Anterior cingulate cortex (tissue), 58 donors: Measurements from ENCODE around the gene SERGEF.

Experiments
- DNase-seq, 58 donors: peaks; one replicate each; lab custom pipeline; 2025; lab: John Stamatoyannopoulos, UW

Gene SERGEF

DNA sequence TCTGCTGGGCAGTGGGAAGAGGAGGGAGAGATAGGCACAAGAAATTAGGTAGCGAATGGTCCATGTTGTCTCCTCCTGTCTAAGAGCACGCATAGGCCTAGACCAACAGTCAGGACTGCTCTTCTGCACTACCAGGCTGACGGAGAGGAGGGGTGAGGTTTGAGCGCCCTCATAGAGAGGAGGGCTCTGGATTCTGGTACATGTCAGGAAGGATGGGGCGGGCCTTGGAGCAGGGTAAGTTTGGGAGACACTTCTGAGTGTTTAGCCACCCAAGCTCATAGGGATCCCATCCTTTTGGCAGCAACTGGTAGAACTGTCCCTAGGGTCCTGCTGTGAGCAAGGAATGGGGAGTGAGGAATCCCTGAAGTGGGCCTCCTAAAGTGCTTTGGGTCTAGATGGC, 217.9 kb downstream of the SERGEF start:
- no peak for DNase-seq

DNA sequence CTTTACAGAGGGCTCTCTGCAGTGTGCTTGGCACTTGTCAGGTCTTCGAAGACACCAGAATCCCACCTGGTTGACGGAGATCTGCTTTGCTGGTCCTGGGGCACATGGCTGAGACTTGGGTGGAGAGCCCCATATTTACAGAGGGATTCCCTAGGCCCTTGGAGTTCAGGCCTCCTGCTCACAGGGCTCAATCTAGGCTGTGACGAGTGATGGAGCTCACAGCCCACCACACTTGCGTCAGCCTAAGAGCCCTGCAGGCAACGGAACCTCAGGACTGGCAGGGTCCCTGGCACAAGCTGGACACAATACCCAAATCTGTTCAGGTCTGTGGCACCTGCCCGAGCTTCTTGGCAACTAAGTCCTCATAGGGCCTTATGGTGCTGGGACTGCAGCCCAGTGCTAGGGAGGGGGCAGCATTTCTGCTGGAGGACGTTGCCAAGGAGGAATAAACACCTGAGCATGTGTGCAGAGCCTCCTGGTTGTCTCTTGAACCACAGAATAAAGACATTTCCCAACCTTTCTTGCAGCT, 219.1 kb downstream of the SERGEF start:
- DNase-seq: no peak

DNA sequence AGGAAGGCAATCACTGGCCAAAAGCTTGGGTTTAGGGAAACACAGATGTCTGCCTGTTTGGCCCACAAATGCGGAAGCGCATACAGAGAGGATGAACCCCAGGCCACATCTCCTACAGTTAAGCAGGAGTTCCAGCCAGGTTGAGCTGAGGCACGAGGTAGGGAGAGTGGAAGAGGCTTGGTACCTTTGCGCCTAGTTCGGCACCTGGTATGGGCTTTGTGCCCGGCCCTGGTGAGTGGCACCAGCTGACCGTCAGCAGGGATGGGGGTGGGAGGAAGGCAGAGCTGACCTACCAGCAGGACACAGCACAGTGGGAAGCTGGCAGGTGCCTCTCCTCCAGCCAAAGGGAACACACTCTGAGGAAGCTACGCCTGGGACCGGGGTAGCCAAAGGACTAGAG, 220.7 kb downstream of the SERGEF start:
- DNase-seq: peak in 1 of 58 donors; percentile 20

DNA sequence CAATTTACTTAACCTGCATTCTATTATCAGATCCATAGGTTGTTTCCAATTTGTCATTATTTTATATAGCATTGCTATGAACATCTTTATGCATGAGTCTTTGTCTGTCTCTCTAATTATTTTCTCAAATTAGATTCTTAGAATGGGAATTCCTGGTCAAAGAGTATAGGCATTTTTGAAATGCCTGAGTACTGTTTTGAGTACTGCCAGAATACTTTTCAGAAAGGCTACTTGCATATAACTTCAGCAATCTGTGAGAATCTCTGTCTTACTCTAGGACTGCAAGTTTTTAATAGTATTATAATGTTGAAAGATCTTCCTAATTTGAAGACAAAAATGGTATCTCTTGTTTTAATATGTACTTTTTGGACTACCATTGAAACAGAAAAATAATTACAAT, 221.7 kb downstream of the SERGEF start:
- no peak for DNase-seq

GRCh38 chr11:17790453-17790852, 222.4 kb downstream of the SERGEF start:
- no peak for DNase-seq

GRCh38 chr11:17788084-17788483, 224.8 kb downstream of the SERGEF start:
- DNase-seq: no peak

GRCh38 chr11:17786824-17787525, 225.9 kb downstream of the SERGEF start:
- no peak for DNase-seq

GRCh38 chr11:17783878-17784277, 229.0 kb downstream of the SERGEF start:
- DNase-seq: no peak

DNA sequence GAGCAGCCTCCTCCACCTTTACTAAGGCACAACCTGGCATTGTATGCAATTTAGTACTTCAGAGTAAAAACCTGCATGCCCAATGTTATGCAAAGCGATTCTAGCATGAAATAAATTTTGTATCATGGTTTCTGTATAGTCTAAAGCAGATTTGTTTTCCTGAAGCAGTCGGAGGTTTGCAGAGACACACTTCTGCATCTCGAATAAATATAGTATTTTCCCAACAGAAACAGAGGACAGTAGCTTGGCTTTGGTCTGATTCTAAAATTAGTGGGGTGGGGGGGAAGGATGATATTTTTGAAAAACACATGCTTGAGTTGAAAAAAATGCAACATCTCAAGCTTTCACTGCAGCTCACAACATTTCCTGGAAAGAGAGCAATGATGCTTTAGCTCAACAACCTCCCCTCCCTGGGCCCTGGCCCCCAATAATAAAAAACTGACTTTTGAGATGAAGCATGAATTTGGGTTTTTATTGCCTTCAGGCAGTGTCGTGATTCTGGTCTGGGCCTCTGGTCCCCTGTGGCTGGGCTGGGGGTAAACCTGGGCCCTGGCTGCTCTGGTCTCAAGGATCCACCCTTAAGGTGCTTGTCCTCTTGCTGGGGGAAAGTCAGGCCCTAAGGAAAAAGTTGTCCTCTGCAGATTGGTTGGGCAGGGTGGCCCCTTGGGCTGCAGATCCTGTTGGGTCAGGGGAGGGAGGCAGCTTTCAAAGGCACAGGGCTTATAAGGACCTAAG, 230.1 kb downstream of the SERGEF start:
- no peak for DNase-seq

DNA sequence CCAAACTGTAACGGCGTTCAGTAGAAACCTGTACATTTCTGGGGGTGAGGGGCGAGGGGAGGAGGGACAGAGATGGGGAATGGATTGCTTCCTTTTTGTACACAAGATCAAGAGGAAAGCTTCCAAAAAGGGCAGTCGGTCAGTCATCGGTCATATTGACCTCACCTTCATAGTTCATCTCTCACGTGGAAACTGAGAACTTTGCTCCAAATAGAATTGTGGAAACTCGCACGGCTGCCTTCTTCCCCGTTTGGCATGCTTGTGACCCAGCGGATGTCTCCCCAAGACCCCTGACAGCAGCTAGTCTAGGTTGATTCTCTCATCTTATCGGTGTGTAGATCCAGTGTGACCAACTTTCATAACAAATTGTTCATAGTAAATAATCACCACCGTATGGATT, 230.7 kb downstream of the SERGEF start:
- no peak for DNase-seq

DNA sequence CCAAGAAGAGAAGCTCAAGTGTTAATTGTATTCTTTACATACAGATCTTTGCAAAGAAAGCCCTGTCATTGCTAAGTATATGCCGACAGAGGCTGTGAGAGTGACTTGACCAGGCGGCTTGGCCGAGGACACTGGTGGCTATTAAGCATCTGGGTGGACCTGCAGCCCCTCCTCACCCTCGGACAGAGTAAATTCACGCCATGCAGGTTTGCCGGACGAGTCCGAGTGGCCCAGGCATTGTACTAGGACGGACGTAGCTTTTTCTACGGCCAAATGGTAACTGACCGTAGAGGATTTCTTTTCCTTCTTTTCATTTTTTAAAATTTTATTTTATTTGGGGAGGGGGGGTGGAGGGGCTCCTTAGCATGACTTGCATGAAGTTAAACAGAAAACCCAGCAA, 231.2 kb downstream of the SERGEF start:
- no peak for DNase-seq

DNA sequence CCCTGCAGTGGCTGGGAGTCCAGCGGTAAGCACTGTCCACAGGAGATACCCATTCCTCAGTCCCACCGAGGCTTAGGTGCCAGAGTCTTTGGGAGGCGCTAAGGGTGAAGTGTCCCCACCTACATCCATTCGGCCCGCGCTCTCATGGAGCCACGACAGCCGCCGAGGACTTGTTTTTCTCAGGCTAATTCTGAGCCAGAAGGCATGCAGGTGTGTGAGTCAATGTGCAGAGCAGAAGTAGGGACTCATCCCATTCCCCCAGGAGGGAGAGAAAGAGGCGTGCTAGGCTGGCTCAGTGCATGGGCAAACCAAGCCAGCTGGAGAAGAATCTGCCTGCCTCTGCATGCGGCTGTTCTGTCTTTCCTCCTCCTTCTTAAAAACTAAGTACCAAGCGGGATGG, 231.6 kb downstream of the SERGEF start:
- DNase-seq: peak in 26 of 58 donors; percentile 9 to 73 (median 30)

DNA sequence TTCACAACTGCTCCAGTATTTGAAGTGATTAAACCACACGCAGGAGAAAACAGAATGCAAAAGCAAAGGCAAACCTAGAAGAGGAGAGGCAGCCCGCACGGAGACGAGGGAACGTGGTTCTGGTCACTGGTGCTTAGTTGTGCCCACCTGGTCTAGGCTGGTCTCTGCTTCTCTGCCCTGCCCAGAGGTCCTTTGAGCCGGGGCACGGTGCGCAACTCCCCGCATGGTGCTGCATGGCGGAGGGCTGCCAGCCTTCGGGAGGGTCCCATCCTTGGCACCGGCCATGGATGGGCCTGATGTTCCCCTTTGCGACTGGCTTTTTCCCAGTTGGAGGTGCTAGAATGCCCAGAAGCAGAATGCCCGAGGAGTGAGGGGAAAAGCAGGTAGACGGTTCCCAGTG, 232.2 kb downstream of the SERGEF start:
- DNase-seq: no peak

- no peak for DNase-seq
These were observed 232.8 kb downstream of the SERGEF start for GRCh38 chr11:17779861-17780594.

GRCh38 chr11:17778956-17779860, 233.6 kb downstream of the SERGEF start:
- no peak for DNase-seq

DNA sequence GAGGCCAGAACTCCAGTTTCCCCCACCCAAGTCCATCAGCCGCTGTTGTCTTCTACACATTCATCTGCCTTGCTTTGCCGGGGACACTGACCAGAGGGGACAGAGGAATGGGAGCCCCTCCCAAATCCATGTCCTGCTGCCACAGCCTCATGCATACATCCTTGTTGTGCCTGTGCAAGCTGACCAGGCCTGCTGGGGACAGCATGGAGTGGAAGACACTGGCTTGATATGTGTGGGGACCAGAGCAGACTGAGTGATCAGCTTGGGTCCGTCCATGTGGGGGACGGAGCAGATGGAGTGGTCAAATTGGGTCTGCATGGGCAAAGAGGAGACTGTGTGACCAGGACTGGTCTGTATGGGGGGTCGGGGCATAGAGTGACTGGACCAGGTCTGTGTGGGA, 234.5 kb downstream of the SERGEF start:
- DNase-seq: no peak

- no peak for DNase-seq
These were observed 235.1 kb downstream of the SERGEF start for GRCh38 chr11:17777738-17778091.

DNA sequence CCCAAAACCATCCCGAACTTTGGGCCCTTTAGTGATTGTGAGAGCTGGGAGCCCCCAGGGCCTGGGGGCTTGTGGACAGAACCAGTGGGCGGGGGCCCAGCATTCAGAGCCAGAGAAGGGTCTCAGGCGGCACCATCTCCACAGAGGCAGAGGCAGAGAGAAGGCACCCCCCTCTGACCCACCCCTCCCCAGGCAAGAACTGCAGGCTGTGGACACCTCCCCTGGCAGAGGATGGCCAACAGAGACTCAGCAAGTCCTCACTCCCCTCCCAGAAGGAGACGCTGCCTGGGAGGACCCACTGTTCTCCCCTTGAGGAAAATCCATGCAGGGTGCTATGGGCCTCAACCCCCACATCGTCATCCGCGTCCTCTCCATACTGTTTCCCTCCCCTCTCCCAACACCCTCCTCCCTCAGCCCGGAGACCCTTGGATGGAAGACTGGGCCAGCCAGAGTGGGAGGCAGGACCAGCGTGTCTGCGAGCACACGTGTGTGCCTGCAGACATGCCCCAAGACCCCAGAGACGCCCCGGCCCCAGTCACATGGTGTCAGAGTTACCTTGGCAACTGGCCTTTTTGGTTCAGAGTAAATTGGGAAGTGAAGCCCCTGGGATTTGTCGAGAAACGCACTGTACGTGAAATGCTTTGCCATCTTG, 235.6 kb downstream of the SERGEF start:
- DNase-seq: no peak

- DNase-seq: peak in 1 of 58 donors; percentile 32
These were observed 236.5 kb downstream of the SERGEF start for GRCh38 chr11:17776212-17776875.
